GM19395 (cell line): ENCODE data around the gene TBCK.

Experiments used
- ATAC-seq: cut with Tn5 transposase; IDR thresholded peaks from one replicate; pipeline ENCODE4 v1.9.1; 2021; ENCODE audit warnings: mild to moderate bottlenecking, moderate library complexity; ENCODE audit not compliant: unreplicated experiment

The TBCK gene

GRCh38 chr4:105998171-105999063 is 317.6 kb downstream of the TBCK start:
- no peak for ATAC-seq

- no peak for ATAC-seq
Measured at GRCh38 chr4:105996845-105997244, 319.2 kb downstream of the TBCK start.

- ATAC-seq, result no peak
Measured at GRCh38 chr4:105994841-105995501, 321.0 kb downstream of the TBCK start.

GRCh38 chr4:105994061-105994460 is 321.9 kb downstream of the TBCK start:
- ATAC-seq, result no peak

GRCh38 chr4:105992641-105993305 is 323.2 kb downstream of the TBCK start:
- ATAC-seq, result no peak

- ATAC-seq, result no peak
Measured at GRCh38 chr4:105991726-105992125, 324.3 kb downstream of the TBCK start.
